GM12878 (cell line): ENCODE data around the gene CARD11. TPM values are rescaled to one million over a fixed set of nuclear protein-coding genes. Genes with fewer than 3 reads are reported as not detected.

Source experiments
- ATAC-seq: fragments of 200-7000 bp; cut with Tn5 transposase; 3 replicates; pipeline ENCODE4 v1.9.1; 2020; ENCODE audit warnings: mild to moderate bottlenecking, moderate library complexity
- BruUV-seq: library from RNA; stranded (reverse); fragments of 400-500 nt; replicated peaks from 2 replicates; lab custom pipeline; 2021; lab: Mats Ljungman, UMichigan
- CTCF ChIA-PET: fragments of 300-600 bp; sonication (Branson Sonifier 250); formaldehyde crosslinking; extraction: SDS; loops from one replicate; lab custom pipeline; 2021; ENCODE audit warnings: inconsistent platforms; lab: Yijun Ruan, JAX
- POLR2A ChIA-PET: fragments of 350-600 bp; formaldehyde crosslinking; extraction: SDS; loops from one replicate; lab custom pipeline; 2021; ENCODE audit warnings: inconsistent platforms; lab: Charles Lee
- RAD21 ChIA-PET: fragments of 300-600 bp; sonication (Branson Sonifier 250); formaldehyde crosslinking; loops from one replicate; lab custom pipeline; 2023; ENCODE audit warnings: antibody characterized with exemption; ENCODE audit not compliant: unreplicated experiment; lab: Charles Lee
- SMC1A ChIA-PET: fragments of 300-600 bp; sonication (Branson Sonifier 250); formaldehyde crosslinking; loops from one replicate; lab custom pipeline; 2023; ENCODE audit not compliant: unreplicated experiment, uncharacterized antibody; lab: Charles Lee
- DNase-seq: peaks from one replicate; pipeline ENCODE4 v3.0.0-alpha.2; 2011; ENCODE audit warnings: low read depth, low spot score
- FAIRE-seq: peaks from 3 replicates; lab custom pipeline; 2011; peaks lifted over from hg19 to GRCh38; lab: Jason Lieb, UNC
- H2AFZ ChIP-seq: 2 replicates; pipeline ENCODE4 v1.6.0; 2011; ENCODE audit warnings: low read depth, low read length, control low read depth; ENCODE audit not compliant: control insufficient read depth
- H3K27ac ChIP-seq: 2 replicates; pipeline ENCODE4 v1.5.1; 2011; ENCODE audit warnings: control low read depth; ENCODE audit not compliant: control insufficient read depth, insufficient read depth
- H3K27me3 ChIP-seq, 2 experiments: replicated peaks in 1 of 2; 2 replicates each; pipeline versions ENCODE4 v1.6.0 to v1.6.1; 2011; ENCODE audit warnings: low read length in 1 of 2; ENCODE audit not compliant: control insufficient read depth in 2 of 2, insufficient read depth in 2 of 2
- H3K36me3 ChIP-seq, 2 experiments: 2 replicates each; pipeline ENCODE4 v1.5.1; 2011; ENCODE audit warnings: low read length in 1 of 2; ENCODE audit not compliant: control insufficient read depth in 2 of 2, insufficient read depth in 2 of 2
- H3K4me1 ChIP-seq: 2 replicates; pipeline ENCODE4 v1.6.1; 2011; ENCODE audit warnings: mild to moderate bottlenecking, low read length, moderate library complexity, mixed read lengths; ENCODE audit not compliant: control insufficient read depth, insufficient read depth
- H3K4me2 ChIP-seq: 2 replicates; pipeline ENCODE4 v1.6.0; 2011; ENCODE audit warnings: control low read depth; ENCODE audit not compliant: control insufficient read depth, insufficient read depth
- H3K4me3 ChIP-seq: fragments of 200-600 bp; sonication (generic); 2 replicates; pipeline ENCODE4 v1.5.1; 2016
- H3K79me2 ChIP-seq: 2 replicates; pipeline ENCODE4 v1.6.0; 2011; ENCODE audit warnings: low read length; ENCODE audit not compliant: control insufficient read depth, insufficient read depth
- H3K9ac ChIP-seq: 2 replicates; pipeline ENCODE4 v1.8.0; 2011; ENCODE audit warnings: low read length, control low read depth, mixed read lengths; ENCODE audit not compliant: control insufficient read depth, insufficient read depth
- H3K9me3 ChIP-seq: replicated peaks from 3 replicates; pipeline ENCODE4 v1.5.1; 2011; ENCODE audit warnings: mild to moderate bottlenecking, low read length; ENCODE audit not compliant: control insufficient read depth, insufficient read depth
- H4K20me1 ChIP-seq: 2 replicates; pipeline ENCODE4 v1.6.0; 2011; ENCODE audit not compliant: control insufficient read depth, insufficient read depth
- BACH1 ChIP-seq: fragments of 450-650 bp; IDR thresholded peaks from 2 replicates; pipeline ENCODE4 v1.6.1; 2017; ENCODE audit warnings: mild to moderate bottlenecking, borderline replicate concordance
- NR2F1 ChIP-seq: fragments of 450-650 bp; conservative IDR thresholded peaks from 2 replicates; pipeline ENCODE4 v1.6.1; 2017; ENCODE audit warnings: mild to moderate bottlenecking
- SREBF2 ChIP-seq: IDR thresholded peaks from 2 replicates; pipeline ENCODE4 v1.6.1; 2012; ENCODE audit warnings: mild to moderate bottlenecking, low read length
- YBX1 ChIP-seq: fragments of 450-650 bp; IDR thresholded peaks from 2 replicates; pipeline ENCODE4 v1.6.1; 2016; ENCODE audit warnings: antibody characterized with exemption
- WGBS: methylation state at CpG from one replicate; pipeline ENCODE4 v1.1.6; 2016; ENCODE audit warnings: low lambda C conversion rate; ENCODE audit not compliant: insufficient replicate concordance, insufficient coverage; ENCODE audit errors: missing lambda C conversion rate; 5-methylcytosine and 5-hydroxymethylcytosine counted together
- in situ Hi-C: fragments of 300-500 bp; cut with MboI; formaldehyde crosslinking; loops from 9 replicates; pipeline ENCODE4 v1.14.3; 2018; ENCODE audit warnings: mixed read lengths
- intact Hi-C: fragments of 100-400 bp; cut with micrococcal nuclease; formaldehyde crosslinking; loops from one replicate; pipeline ENCODE4 v1.14.2; 2022; ENCODE audit not compliant: unreplicated experiment
- polyA plus RNA-seq, 11 experiments: library from polyadenylated mRNA; depleted of rRNA in 4 of 11; unstranded in 6 of 11; stranded (reverse) in 5 of 11; fragments of >200 nt; fragmentation: Nextera tagmentation in 4 of 11; fragmentation: Illumina TruSeq in 1 of 11; extraction: Ambion mirVana in 4 of 11; extraction: Trizol in 1 of 11; gene quantifications; 1 replicate in 1 of 11; 2 replicates in 10 of 11; pipeline versions ENCODE4 v1.2.1 to v1.2.3, GENCODE V29; 2011 to 2016; ENCODE audit warnings: inconsistent platforms in 2 of 11, missing spikeins in 2 of 11, low read depth in 1 of 11
- total RNA-seq, 4 experiments: library from RNA; depleted of rRNA in 3 of 4; stranded (reverse); fragments of >200 nt in 3 of 4; fragmentation: Illumina TruSeq in 1 of 4; extraction: Trizol in 1 of 4; gene quantifications; 2 replicates each; pipeline versions ENCODE4 v1.2.1 to v1.2.3, GENCODE V29; 2013 to 2021
- TF ChIP-seq, protein P1 (sequence below): fragments of 450-650 bp; IDR thresholded peaks from 2 replicates; pipeline ENCODE4 v1.6.1; 2014; ENCODE audit warnings: mild to moderate bottlenecking
- TF ChIP-seq, protein P2 (sequence below): fragments of 450-650 bp; IDR thresholded peaks from 2 replicates; pipeline ENCODE4 v1.6.1; 2018; ENCODE audit warnings: mild to moderate bottlenecking, low read depth, moderate library complexity; ENCODE audit not compliant: partially characterized antibody

Gene CARD11
- total and polyA plus RNA-seq, 10 of the 15 experiments (the other 5 are each of a cell fraction or from before 2014, with no cell fraction given), result 0.27 to 72.0 (median 28.4) TPM

DNA sequence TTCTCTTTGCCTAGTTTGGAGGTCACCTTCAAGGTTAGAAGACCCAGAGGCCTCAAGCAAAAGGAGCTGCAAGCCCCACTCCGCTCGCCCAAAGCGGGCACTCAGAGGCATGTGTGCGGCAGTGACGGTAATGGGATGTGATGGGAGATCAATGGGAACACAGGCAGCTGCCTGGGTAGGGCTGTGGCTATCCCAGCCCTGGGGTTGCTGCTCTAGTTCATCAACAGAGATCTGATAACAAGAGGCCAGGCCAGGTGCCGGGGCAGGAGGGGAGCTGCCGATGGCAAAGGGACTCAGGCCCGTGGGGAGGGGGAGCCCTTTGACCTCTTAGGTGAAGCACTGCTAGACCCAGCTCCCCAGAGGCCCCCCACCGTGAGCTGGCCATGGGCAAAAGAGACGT, 147.5 kb downstream of the CARD11 start:
- peaks cover 23% of the 10 kb centered on the region for H3K4me1 ChIP-seq
- POLR2A ChIA-PET, result interaction anchor here (1.2 kb wide), 1 partner anchor 10 kb away, joined by 3 read pairs; no protein-coding TSS in a partner anchor
- H3K4me2 ChIP-seq, result no peak overlapping the region
- no peak for ATAC-seq
- H3K9ac ChIP-seq, result no peak overlapping the region
- intact Hi-C loops (no loop called here), in situ Hi-C loops (no loop called here)
- no peaks in the 10 kb centered on the region for H3K27me3 ChIP-seq
- H4K20me1 ChIP-seq, result no peaks in the 10 kb centered on the region
- no peaks in the 10 kb centered on the region; the same call in 2 of the 3 replicates for H3K9me3 ChIP-seq
- H2AFZ ChIP-seq, result no peak overlapping the region
- no peak overlapping the region for H3K4me3 ChIP-seq
- CTCF ChIA-PET, result interaction anchor here (0.9 kb wide), 1 partner anchor 8 kb away, joined by 5 read pairs; no protein-coding TSS in a partner anchor
- 62% methylated on average over 10 of the region's 10 CpGs for WGBS
- H3K36me3 ChIP-seq, result no peaks in the 10 kb centered on the region
- no peak for DNase-seq
- BruUV-seq, result no TSS peak
- TF ChIP-seq SREBF2 (no peak), YBX1 (no peak), BACH1 (no peak), NR2F1 (0 out of 2 replicates have a peak, but pooled peaks have one; percentile 19)
- TF ChIP-seq, protein P1, sequence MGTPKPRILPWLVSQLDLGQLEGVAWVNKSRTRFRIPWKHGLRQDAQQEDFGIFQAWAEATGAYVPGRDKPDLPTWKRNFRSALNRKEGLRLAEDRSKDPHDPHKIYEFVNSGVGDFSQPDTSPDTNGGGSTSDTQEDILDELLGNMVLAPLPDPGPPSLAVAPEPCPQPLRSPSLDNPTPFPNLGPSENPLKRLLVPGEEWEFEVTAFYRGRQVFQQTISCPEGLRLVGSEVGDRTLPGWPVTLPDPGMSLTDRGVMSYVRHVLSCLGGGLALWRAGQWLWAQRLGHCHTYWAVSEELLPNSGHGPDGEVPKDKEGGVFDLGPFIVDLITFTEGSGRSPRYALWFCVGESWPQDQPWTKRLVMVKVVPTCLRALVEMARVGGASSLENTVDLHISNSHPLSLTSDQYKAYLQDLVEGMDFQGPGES, result no peak
- TF ChIP-seq, protein P2, sequence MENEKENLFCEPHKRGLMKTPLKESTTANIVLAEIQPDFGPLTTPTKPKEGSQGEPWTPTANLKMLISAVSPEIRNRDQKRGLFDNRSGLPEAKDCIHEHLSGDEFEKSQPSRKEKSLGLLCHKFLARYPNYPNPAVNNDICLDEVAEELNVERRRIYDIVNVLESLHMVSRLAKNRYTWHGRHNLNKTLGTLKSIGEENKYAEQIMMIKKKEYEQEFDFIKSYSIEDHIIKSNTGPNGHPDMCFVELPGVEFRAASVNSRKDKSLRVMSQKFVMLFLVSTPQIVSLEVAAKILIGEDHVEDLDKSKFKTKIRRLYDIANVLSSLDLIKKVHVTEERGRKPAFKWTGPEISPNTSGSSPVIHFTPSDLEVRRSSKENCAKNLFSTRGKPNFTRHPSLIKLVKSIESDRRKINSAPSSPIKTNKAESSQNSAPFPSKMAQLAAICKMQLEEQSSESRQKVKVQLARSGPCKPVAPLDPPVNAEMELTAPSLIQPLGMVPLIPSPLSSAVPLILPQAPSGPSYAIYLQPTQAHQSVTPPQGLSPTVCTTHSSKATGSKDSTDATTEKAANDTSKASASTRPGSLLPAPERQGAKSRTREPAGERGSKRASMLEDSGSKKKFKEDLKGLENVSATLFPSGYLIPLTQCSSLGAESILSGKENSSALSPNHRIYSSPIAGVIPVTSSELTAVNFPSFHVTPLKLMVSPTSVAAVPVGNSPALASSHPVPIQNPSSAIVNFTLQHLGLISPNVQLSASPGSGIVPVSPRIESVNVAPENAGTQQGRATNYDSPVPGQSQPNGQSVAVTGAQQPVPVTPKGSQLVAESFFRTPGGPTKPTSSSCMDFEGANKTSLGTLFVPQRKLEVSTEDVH, result no peak
- FAIRE-seq, result no peak
- RAD21 ChIA-PET, result interaction anchor here (0.9 kb wide), 1 partner anchor 80 kb away, joined by 3 read pairs; no protein-coding TSS in a partner anchor
- SMC1A ChIA-PET, result interaction anchor here (1.0 to 5.0 kb wide), 4 partner anchors 7 to 258 kb away, joined by 3 to 58 read pairs (median 20); no protein-coding TSS in a partner anchor
- H3K79me2 ChIP-seq, result no peaks in the 10 kb centered on the region
- H3K27ac ChIP-seq, result no peak overlapping the region
